ENCODE results near the gene PCMT1.
"Not testable (repeated sequence)": the region's sequence is repeated elsewhere in the genome, so short reads cannot be mapped to it uniquely, and the experiment has no call there.

PCMT1 gene

DNA sequence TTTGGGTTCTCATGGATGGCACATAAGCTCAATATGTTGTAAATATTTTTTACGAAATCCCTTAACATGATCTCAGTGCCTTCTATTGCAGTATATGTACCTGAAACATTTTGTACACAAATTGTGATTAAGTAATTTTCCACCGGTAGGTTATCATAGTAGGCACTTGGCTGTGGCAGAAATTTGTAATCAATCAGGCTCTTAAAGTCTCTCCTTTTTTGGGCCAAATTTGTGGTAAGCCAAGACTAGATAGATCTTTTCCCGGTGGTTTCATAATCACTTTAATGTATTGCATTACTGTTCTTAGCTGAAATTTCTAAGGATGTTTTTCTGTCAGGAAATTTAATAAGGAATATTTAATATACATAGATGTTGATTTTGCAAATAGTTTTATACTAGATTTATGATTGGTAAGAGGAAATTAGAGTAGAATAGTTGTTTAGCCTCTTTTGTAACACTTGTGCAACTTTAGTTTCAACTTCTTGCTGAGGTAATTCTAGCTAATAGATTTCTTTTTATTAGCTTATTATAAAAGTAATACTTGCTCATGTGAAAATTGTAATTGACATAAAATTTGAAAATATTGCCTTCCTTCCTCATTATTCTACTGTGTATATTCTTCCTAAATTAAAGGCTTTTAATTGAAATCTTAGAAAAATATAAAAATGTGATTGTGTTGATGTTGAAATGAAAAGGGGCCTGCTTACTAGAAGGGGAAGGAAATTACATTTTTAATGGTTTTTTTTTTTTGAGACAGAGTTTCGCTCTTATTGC is 3.2 kb downstream of the PCMT1 start:
- Histone ChIP-seq H3K27ac (no peak overlapping the region), H3K4me3 (ENCODE audit: low read depth, low read length) (no peak overlapping the region), H3K27me3 (ENCODE audit: insufficient read depth, low read depth, severe bottlenecking) (no peaks in the 10 kb centered on the region), H3K9me3 (ENCODE audit: severe bottlenecking) (no peaks in the 10 kb centered on the region), H3K36me3 (0 out of 2 replicates have a peak, but pooled peaks cover 3% of the 10 kb centered on the region)
- TF ChIP-seq, protein P1, sequence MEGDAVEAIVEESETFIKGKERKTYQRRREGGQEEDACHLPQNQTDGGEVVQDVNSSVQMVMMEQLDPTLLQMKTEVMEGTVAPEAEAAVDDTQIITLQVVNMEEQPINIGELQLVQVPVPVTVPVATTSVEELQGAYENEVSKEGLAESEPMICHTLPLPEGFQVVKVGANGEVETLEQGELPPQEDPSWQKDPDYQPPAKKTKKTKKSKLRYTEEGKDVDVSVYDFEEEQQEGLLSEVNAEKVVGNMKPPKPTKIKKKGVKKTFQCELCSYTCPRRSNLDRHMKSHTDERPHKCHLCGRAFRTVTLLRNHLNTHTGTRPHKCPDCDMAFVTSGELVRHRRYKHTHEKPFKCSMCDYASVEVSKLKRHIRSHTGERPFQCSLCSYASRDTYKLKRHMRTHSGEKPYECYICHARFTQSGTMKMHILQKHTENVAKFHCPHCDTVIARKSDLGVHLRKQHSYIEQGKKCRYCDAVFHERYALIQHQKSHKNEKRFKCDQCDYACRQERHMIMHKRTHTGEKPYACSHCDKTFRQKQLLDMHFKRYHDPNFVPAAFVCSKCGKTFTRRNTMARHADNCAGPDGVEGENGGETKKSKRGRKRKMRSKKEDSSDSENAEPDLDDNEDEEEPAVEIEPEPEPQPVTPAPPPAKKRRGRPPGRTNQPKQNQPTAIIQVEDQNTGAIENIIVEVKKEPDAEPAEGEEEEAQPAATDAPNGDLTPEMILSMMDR (IDR thresholded peaks at IDR 0.05; ENCODE audit: low read depth, low read length): no peak
- no peak for DNase-seq

DNA sequence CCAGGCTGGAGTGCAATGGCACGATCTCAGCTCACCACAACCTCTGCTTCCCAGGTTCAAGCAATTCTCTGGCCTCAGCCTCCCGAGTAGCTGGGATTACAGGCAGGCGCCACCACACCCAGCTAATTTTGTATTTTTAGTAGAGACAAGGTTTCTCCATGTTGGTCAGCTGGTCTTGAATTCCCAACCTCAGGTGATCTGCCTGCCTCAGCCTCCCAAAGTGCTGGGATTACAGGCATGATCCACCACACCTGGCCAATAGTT is 3.8 kb downstream of the PCMT1 start:
- DNase-seq; H3K36me3 ChIP-seq; H3K9me3 ChIP-seq (ENCODE audit: severe bottlenecking); H3K27ac ChIP-seq; H3K4me3 ChIP-seq (ENCODE audit: low read depth, low read length); H3K27me3 ChIP-seq (ENCODE audit: insufficient read depth, low read depth, severe bottlenecking): not testable (repeated sequence)

DNA sequence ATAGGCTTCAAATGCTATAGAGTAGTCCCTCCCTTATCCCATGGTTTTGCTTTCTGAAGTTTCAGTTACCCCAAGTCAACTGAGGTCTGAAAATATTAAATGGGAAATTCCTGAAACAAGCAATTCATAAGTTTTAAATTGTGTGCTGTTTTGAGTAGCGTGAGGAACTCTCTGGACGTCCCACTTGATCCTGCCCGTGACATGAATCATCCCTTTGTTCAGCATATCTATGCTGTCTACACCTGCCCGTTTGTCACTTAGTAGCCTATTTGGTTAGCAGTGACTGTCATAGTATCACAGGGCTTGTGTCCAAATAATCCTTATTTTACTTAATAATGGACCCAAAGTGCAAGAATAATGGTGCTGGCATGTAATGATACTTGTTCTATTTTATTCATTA is 5.0 kb downstream of the PCMT1 start:
- Histone ChIP-seq H3K4me3 (ENCODE audit: low read depth, low read length) (no peak overlapping the region), H3K36me3 (peaks cover 8% of the 10 kb centered on the region), H3K27ac (no peak overlapping the region), H3K27me3 (ENCODE audit: insufficient read depth, low read depth, severe bottlenecking) (no peaks in the 10 kb centered on the region), H3K9me3 (ENCODE audit: severe bottlenecking) (no peaks in the 10 kb centered on the region)
- no peak for DNase-seq
- TF ChIP-seq, protein P1 (IDR thresholded peaks at IDR 0.05; ENCODE audit: low read depth, low read length): no peak

DNA sequence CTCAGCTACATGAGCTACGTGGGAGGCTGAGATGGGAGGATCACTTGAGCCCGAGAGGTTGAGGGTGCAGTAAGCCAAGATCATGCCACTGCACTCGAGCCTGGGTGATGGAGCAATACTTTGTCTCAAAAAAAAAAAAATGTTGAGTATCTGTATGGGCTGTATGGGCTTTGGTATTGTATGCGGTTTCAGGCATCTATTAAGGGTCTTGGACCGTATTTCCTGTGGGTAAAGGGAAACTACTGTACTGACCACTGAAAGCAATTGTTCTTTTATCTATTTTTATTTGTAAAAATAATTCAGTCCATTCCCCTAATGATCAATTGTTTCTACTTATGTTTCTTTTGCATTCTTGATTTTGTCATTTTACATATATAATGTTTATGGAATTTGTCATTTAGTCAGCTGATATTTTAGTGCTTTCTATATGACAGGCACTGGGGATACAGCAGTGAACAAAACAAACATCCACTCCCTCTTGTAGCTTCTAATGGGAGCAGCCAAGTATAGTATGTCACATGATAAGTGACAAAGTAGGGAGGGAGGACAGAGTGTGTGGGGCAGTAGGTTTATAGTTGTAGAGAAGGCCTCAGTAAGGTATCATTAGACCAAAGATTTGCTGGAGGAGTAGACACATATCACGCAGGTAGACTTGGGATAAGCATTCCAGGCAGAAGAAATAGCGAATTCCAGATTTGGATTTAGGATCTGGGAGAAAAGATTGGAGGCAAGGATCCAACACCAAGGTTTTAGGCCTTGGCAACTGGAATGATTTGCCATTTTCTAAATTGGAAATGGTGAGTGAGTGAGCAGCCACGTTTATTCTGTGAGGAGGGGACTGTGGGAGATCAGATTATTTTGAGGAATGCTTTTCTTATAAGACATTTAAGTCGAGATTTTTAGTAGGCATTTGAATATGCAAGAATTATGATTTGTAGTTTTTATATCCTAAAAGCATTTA is 6.0 kb downstream of the PCMT1 start:
- Histone ChIP-seq H3K9me3 (ENCODE audit: severe bottlenecking) (no peaks in the 10 kb centered on the region), H3K27ac (no peak overlapping the region), H3K27me3 (ENCODE audit: insufficient read depth, low read depth, severe bottlenecking) (no peaks in the 10 kb centered on the region), H3K4me3 (ENCODE audit: low read depth, low read length) (no peak overlapping the region), H3K36me3 (peaks cover 15% of the 10 kb centered on the region)
- no peak for DNase-seq
- TF ChIP-seq, protein P1 (IDR thresholded peaks at IDR 0.05; ENCODE audit: low read depth, low read length): no peak

DNA sequence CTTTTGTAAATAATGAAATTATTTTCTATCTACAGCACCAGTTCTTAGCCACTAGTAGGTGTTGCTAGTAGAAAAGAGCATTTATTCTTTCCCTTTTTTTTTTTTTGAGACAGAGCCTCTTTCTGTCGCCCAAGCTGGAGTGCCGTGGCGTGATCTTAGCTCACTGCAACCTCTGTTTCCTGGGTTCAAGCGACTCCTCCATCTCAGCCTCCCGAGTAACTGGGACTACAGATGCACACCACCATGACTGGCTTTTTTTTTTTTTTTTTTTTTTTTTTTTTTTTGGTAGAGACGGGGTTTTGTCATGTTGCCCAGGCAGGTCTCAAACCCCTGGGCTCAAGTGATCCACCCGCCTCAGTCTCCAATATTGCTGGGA is 6.7 kb downstream of the PCMT1 start:
- H3K4me3 ChIP-seq (ENCODE audit: low read depth, low read length): no peak overlapping the region
- DNase-seq: no peak
- no peak overlapping the region for H3K27ac ChIP-seq
- H3K9me3 ChIP-seq (ENCODE audit: severe bottlenecking): no peaks in the 10 kb centered on the region
- TF ChIP-seq, protein P1 (IDR thresholded peaks at IDR 0.05; ENCODE audit: low read depth, low read length): no peak
- H3K36me3 ChIP-seq: peaks cover 17% of the 10 kb centered on the region
- H3K27me3 ChIP-seq (ENCODE audit: insufficient read depth, low read depth, severe bottlenecking): no peaks in the 10 kb centered on the region

DNA sequence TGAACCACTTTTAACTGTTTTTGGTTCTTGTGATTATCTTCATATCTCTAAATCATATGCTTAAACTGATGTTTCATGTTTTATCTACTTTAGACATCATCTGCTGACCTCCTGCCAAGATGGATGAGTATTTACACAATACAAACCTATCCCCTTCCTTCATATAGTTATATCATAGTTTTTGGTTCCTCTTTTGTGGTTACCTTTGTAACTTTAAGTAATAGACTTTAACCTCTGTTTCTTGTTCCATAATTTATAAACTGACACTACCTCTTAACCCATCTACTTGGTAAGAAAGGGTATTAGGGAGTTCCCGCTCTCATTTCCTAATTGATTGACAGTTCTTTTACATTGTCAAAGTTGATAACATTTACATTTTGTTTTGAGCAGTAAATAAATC is 11.9 kb downstream of the PCMT1 start:
- Histone ChIP-seq H3K9me3 (ENCODE audit: severe bottlenecking) (peaks cover 4% of the 10 kb centered on the region), H3K27ac (no peak overlapping the region), H3K27me3 (ENCODE audit: insufficient read depth, low read depth, severe bottlenecking) (no peaks in the 10 kb centered on the region), H3K4me3 (ENCODE audit: low read depth, low read length) (no peak overlapping the region), H3K36me3 (peaks cover 22% of the 10 kb centered on the region)
- DNase-seq: no peak
- TF ChIP-seq, protein P1 (IDR thresholded peaks at IDR 0.05; ENCODE audit: low read depth, low read length): no peak

Data from WERI-Rb-1 (cell line).